ELR (cell line): ENCODE measurements around the gene KRTAP3-1.
"Not testable (repeated sequence)": the region's sequence is repeated elsewhere in the genome, so short reads cannot be mapped to it uniquely, and the experiment has no call there.

ENCODE experiments used
- DNase-seq: peaks from one replicate; pipeline ENCODE4 v3.0.0-alpha.2; 2015; ENCODE audit warnings: low read depth

Gene KRTAP3-1

DNA sequence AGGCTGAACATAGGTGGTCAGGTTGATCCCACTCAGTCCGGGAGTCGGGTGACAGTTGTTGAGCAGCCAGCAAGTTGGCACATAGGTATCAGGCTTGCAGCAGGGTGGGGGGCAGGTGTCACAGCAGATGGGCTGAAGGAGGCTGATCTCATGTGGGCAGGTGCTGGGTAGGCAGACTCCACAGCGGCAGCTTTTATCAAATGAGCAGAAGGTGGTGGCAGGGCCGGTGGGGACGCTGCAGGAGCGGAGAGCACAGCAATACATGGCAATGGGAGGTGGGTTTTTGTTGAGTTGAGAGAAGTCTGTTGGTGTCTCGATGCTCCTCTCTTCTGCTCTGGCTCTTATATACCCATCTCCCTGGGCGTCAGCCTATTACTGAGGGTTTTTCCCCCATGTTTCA, at the start of gene KRTAP3-1:
TSS of gene KRTAP3-1 (minus strand) at position 318 of the 400 bp plus-strand sequence. CDS start at position 264, 54 bp downstream.
- no peak for DNase-seq

DNA sequence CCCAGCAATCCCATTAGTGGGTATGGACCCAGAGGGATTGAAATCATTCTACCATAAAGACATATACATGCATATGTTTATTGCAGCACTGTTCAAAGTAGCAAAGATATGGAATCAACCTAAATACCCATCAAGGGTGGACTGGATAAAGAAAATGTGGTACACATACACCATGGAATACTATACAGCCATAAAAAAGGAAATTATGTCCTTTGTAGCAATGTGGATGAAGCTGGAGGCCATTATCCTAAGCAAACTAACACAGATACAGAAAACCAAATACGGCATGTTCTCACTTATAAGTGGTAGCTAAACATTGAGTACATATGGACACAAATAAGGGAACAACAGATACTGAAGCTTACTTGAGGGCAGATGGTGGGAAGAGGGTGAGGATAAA, 48.6 kb upstream of the KRTAP3-1 start:
- no peak for DNase-seq

- not testable (repeated sequence) for DNase-seq
Measured at GRCh38 chr17:41055130-41055529, 46.2 kb upstream of the KRTAP3-1 start, which contains the start of gene KRTAP2-2. KRTAP2-2 (minus strand) TSS chr17:41055230; CDS start chr17:41055211, 19 bp downstream.

DNA sequence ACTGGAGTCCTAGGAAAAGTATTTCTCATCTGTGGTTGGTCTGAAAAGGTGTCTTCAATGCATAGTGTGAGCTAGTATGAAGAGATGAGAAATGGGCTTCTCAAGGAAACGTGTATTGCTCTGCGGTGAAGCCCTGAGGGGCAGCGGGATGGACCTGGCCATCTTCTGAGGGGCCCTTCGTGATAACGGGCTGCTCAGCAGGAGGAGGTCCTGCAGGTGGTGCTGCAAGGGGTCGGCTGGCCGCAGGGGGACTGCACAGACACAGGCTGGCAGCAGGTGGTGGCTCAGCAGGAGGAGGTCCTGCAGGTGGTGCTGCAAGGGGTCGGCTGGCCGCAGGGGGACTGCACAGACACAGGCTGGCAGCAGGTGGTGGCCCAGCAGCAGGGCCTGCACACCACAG, 45.6 kb upstream of the KRTAP3-1 start:
- not testable (repeated sequence) for DNase-seq

GRCh38 chr17:41054025-41054424, 45.1 kb upstream of the KRTAP3-1 start:
- DNase-seq, result no peak

- DNase-seq, result peak; percentile 62
Measured at GRCh38 chr17:41052566-41052965, 43.6 kb upstream of the KRTAP3-1 start.

DNA sequence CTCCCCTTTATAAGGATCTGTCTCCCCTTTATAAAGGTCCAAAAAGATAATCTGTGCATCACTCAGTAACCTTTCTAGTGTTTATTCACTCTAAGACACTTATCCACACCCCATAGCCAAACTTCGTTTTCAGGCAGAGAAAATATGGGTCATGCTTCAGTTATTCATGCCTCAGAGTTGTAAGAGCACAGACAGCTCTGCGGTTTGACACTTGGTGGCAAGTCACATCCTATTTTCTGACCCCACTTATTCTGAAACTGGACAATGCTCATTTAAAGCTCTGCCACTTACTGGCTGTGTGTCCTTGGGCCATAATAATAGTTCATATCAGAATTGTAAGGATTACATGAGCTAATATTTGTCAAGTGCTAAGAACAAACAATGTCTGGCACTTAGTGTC, 40.2 kb upstream of the KRTAP3-1 start:
- DNase-seq, result peak; percentile 97

GRCh38 chr17:41048441-41048840, 39.5 kb upstream of the KRTAP3-1 start:
- peak; percentile 95 for DNase-seq

GRCh38 chr17:41046735-41047465, 38.0 kb upstream of the KRTAP3-1 start, which contains the start of gene KRTAP2-1:
KRTAP2-1 (minus strand) TSS chr17:41047316; CDS start chr17:41047267, 49 bp downstream.
- not testable (repeated sequence) for DNase-seq

- no peak for DNase-seq
Measured at GRCh38 chr17:41042953-41043352, 34.0 kb upstream of the KRTAP3-1 start.

GRCh38 chr17:41040783-41041571, 32.0 kb upstream of the KRTAP3-1 start, which contains the start of gene KRTAP1-1:
KRTAP1-1 (minus strand) TSS chr17:41041450; CDS start chr17:41041397, 53 bp downstream.
- not testable (repeated sequence) for DNase-seq

DNA sequence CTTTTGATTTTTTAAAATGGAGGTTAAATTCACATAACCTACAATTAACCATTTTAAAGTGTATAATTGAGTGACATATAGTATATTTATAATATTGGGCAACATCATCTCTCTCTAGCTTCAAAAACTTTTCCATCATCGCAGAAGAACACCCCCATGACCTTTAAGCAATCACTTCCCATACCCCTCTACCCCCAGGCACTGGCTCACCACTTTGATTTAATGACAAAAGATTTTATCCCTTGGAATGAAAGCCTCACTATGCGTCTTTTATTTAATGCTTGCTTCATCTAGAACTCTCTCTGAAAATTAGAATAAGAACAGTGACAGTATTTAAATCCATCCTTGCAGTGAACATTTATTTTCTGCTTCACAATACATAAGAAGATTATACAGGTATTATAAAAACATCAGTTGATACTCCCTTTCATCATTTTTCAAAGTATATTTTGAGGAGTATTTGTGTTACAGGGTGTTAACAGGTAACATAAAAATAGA, 29.0 kb upstream of the KRTAP3-1 start:
- DNase-seq, result no peak

- DNase-seq, result not testable (repeated sequence)
Measured at GRCh38 chr17:41034346-41034935, 25.5 kb upstream of the KRTAP3-1 start, which contains the start of gene KRTAP1-3. KRTAP1-3 (minus strand) TSS chr17:41034874; CDS start chr17:41034821, 53 bp downstream.

- DNase-seq, result no peak
Measured at GRCh38 chr17:41029633-41030245, 20.8 kb upstream of the KRTAP3-1 start, which contains the start of gene KRTAP1-4. KRTAP1-4 (minus strand) TSS chr17:41030195; CDS start chr17:41030078, 117 bp downstream.

- peak; percentile 91 for DNase-seq
Measured at GRCh38 chr17:41026715-41027471, 18.0 kb upstream of the KRTAP3-1 start, which contains the start of gene KRTAP1-5. KRTAP1-5 (minus strand) TSS chr17:41027208; CDS start chr17:41027155, 53 bp downstream.

- no peak for DNase-seq
Measured at GRCh38 chr17:41024697-41025096, 15.8 kb upstream of the KRTAP3-1 start.

GRCh38 chr17:41020336-41020735, 11.4 kb upstream of the KRTAP3-1 start:
- no peak for DNase-seq

- DNase-seq, result no peak
Measured at GRCh38 chr17:41019415-41019814, 10.5 kb upstream of the KRTAP3-1 start.

- DNase-seq, result no peak
Measured at GRCh38 chr17:41018541-41018940, 9.6 kb upstream of the KRTAP3-1 start.

DNA sequence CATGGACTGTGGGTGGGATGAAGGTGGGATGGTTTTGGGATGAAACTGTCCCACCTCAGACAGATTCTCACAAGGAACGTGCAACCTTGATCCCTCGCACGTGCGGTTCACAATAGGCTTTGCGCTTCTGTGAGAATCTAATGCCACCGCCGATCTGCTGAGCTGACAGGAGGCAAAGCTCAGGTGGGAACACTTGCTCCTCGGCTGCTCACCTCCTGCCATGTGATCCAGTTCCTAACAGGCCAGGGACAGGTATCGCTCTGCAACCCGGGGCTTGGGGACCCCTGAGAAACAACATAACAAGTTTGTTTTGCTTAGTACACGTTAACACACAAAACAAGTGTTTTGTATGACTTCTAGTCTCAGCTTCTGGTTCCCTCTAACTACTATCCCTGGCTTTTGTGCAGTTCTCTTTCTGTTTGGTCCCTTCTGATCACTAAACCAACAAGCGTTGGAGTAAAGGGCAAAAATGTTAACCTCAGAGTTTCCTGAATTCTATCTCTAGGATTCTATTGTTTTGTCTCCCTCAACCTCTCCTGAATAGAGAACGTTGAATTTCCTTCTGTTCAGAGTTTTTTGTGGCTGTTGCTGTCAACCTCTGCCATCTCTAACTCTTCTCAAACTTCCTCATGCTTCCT, 7.8 kb upstream of the KRTAP3-1 start:
- DNase-seq, result no peak
